ENCODE data around the gene SPATA46. TPM values are rescaled to one million over a fixed set of nuclear protein-coding genes. Genes with fewer than 3 reads are reported as not detected.

SPATA46 gene
- total RNA-seq, 1 donor from 2014 or later, result not detected

GRCh38 chr1:162406811-162407210 lies 30.2 kb upstream of the SPATA46 start:
- H3K4me3 Mint-ChIP-seq (ENCODE audit: unreplicated experiment), result no peak overlapping the region
- peaks cover 4% of the 10 kb centered on the region for H3K27me3 Mint-ChIP-seq (ENCODE audit: unreplicated experiment)
- H3K4me1 Mint-ChIP-seq (ENCODE audit: unreplicated experiment), result no peaks in the 10 kb centered on the region
- H3K36me3 Mint-ChIP-seq (ENCODE audit: low read depth, unreplicated experiment), result no peaks in the 10 kb centered on the region
- H3K27ac Mint-ChIP-seq (ENCODE audit: unreplicated experiment), result no peak overlapping the region
- no peaks in the 10 kb centered on the region for H3K9me3 Mint-ChIP-seq (ENCODE audit: unreplicated experiment)
- TF ChIP-seq CTCF (IDR thresholded peaks at IDR 0.05; ENCODE audit: unreplicated experiment), result no peak
- DNase-seq (ENCODE audit: low spot score), result no peak

DNA sequence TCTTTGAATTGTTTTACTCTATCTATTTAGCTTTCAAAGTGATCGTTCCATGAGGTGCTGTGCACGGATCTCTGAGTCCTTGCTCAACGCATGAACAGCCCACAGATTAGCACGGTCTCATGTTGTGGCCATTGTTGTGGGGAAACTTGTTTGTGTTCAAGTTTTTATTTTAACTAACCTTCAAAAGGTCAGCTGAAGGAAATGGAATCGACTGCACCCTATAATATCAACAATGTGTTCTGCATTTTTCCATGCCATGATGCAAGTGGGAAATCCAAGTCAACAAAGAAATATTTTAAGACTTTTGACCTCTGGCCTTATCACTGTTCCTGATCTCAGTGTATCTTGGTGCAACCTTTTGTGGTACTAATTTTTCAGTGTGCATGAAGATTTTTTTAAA lies 29.1 kb upstream of the SPATA46 start:
- peaks cover 4% of the 10 kb centered on the region for H3K27me3 Mint-ChIP-seq (ENCODE audit: unreplicated experiment)
- no peak for TF ChIP-seq CTCF (IDR thresholded peaks at IDR 0.05; ENCODE audit: unreplicated experiment)
- DNase-seq (ENCODE audit: low spot score), result no peak
- H3K4me1 Mint-ChIP-seq (ENCODE audit: unreplicated experiment), result no peaks in the 10 kb centered on the region
- H3K27ac Mint-ChIP-seq (ENCODE audit: unreplicated experiment), result no peak overlapping the region
- no peaks in the 10 kb centered on the region for H3K36me3 Mint-ChIP-seq (ENCODE audit: low read depth, unreplicated experiment)
- no peak overlapping the region for H3K4me3 Mint-ChIP-seq (ENCODE audit: unreplicated experiment)
- no peaks in the 10 kb centered on the region for H3K9me3 Mint-ChIP-seq (ENCODE audit: unreplicated experiment)

DNA sequence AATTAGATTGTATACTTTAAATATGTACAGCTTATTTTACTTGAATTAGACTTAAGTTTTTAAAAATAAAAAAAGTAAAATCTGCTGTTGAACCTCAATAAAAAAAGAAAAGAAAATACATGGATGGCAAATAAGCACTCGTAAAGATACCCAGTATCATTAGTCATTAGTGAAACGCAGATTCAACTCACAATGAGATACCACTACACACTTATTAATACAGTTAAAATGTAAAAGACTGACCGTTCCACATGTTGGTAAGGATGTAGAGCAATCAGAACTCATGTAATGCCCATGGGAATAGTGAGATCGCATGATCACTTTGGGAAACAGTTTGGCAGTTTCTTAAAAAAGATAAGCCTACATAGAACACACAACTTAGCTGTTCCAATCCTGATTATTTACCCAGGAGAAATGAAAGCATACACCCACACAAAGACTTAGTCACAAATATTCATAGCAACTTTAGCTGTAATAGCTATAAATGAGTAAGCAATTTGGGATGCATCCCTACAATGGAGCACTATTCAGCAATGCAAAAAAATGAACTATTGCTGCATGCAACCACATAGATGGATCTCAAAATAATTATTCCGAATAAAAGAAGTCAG lies 28.0 kb upstream of the SPATA46 start:
- no peaks in the 10 kb centered on the region for H3K4me1 Mint-ChIP-seq (ENCODE audit: unreplicated experiment)
- no peaks in the 10 kb centered on the region for H3K9me3 Mint-ChIP-seq (ENCODE audit: unreplicated experiment)
- no peak for TF ChIP-seq CTCF (IDR thresholded peaks at IDR 0.05; ENCODE audit: unreplicated experiment)
- no peak overlapping the region for H3K4me3 Mint-ChIP-seq (ENCODE audit: unreplicated experiment)
- H3K27me3 Mint-ChIP-seq (ENCODE audit: unreplicated experiment), result no peaks in the 10 kb centered on the region
- H3K27ac Mint-ChIP-seq (ENCODE audit: unreplicated experiment), result no peak overlapping the region
- no peak for DNase-seq (ENCODE audit: low spot score)
- H3K36me3 Mint-ChIP-seq (ENCODE audit: low read depth, unreplicated experiment), result no peaks in the 10 kb centered on the region

DNA sequence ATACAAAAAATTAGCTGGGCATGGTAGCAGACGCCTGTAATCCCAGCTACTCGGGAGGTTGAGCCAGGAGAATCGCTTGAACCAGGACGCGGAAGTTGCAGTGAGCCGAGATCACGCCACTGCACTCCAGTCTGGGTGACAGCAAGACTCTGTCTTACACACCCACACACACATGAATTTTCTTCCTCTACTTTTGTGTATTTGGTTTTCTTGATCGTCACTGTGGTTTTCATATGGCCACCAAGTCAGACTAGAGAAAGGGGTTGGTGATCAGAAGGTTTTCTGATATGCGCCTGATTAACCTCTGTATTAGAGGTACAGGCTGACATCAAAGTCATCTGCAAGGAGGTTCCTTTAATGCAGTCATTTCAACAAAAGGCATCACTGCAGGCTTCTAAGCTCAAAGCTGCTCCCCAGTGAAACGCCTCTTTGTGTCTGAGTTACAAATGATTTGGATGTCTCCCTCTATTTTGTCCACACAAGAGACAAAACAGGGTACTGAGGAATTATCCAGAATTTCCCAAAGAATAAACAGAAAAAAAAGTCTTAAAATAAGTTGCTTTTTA lies 24.2 kb upstream of the SPATA46 start:
- H3K27ac Mint-ChIP-seq (ENCODE audit: unreplicated experiment), result no peak overlapping the region
- no peaks in the 10 kb centered on the region for H3K27me3 Mint-ChIP-seq (ENCODE audit: unreplicated experiment)
- H3K9me3 Mint-ChIP-seq (ENCODE audit: unreplicated experiment), result no peaks in the 10 kb centered on the region
- no peak overlapping the region for H3K4me3 Mint-ChIP-seq (ENCODE audit: unreplicated experiment)
- no peak for TF ChIP-seq CTCF (IDR thresholded peaks at IDR 0.05; ENCODE audit: unreplicated experiment)
- H3K36me3 Mint-ChIP-seq (ENCODE audit: low read depth, unreplicated experiment), result no peaks in the 10 kb centered on the region
- peaks cover 11% of the 10 kb centered on the region for H3K4me1 Mint-ChIP-seq (ENCODE audit: unreplicated experiment)
- DNase-seq (ENCODE audit: low spot score), result no peak

GRCh38 chr1:162398999-162399580 lies 22.4 kb upstream of the SPATA46 start:
- Mint-ChIP-seq H3K4me3 (ENCODE audit: unreplicated experiment) (no peak overlapping the region), H3K36me3 (ENCODE audit: low read depth, unreplicated experiment) (no peaks in the 10 kb centered on the region), H3K4me1 (ENCODE audit: unreplicated experiment) (peaks cover 11% of the 10 kb centered on the region), H3K27me3 (ENCODE audit: unreplicated experiment) (no peaks in the 10 kb centered on the region), H3K9me3 (ENCODE audit: unreplicated experiment) (no peaks in the 10 kb centered on the region), H3K27ac (ENCODE audit: unreplicated experiment) (no peak overlapping the region)
- TF ChIP-seq CTCF (IDR thresholded peaks at IDR 0.05; ENCODE audit: unreplicated experiment), result no peak
- no peak for DNase-seq (ENCODE audit: low spot score)
